Natural killer cell (primary cell): ENCODE data around the gene TCF7L2. TPM values are rescaled to one million over a fixed set of nuclear protein-coding genes. Genes with fewer than 3 reads are reported as not detected.

Source experiments
- ATAC-seq, 3 donors: fragments of 150-1000 bp in 2 of 3; fragments of 200-7000 bp in 1 of 3; cut with Tn5 transposase; 1 replicate in 1 of 3; 2 replicates in 2 of 3; pipeline ENCODE4 v1.10.0; 2021; ENCODE audit warnings: mild to moderate bottlenecking in 2 of 3, moderate library complexity in 2 of 3
- DNase-seq, 2 donors: peaks; one replicate each; pipeline versions ENCODE4 v3.0.0 to v3.0.0-alpha.2; 2013 to 2021; ENCODE audit warnings: mixed read lengths in 1 of 2
- H3K27ac ChIP-seq: one replicate; pipeline ENCODE4 v1.5.1; 2013; ENCODE audit warnings: mild to moderate bottlenecking, low read length
- H3K27me3 ChIP-seq: one replicate; pipeline ENCODE4 v1.6.1; 2013; ENCODE audit warnings: low read length; ENCODE audit not compliant: control insufficient read depth, insufficient read depth
- H3K36me3 ChIP-seq: one replicate; pipeline ENCODE4 v1.6.1; 2013; ENCODE audit warnings: low read length; ENCODE audit not compliant: control insufficient read depth, insufficient read depth
- H3K4me1 ChIP-seq: one replicate; pipeline ENCODE4 v1.6.1; 2013; ENCODE audit warnings: low read length; ENCODE audit not compliant: control insufficient read depth, insufficient read depth
- H3K4me3 ChIP-seq: one replicate; pipeline ENCODE4 v1.5.1; 2013; ENCODE audit warnings: low read length
- H3K9me3 ChIP-seq: one replicate; pipeline ENCODE4 v1.6.1; 2013; ENCODE audit warnings: low read length; ENCODE audit not compliant: control insufficient read depth, insufficient read depth
- H3K27ac Mint-ChIP-seq, 2 donors: one replicate each; pipeline ENCODE4 v1.8.0; 2022; ENCODE audit warnings: mild to moderate bottlenecking in 2 of 2, mixed read lengths in 2 of 2, moderate library complexity in 1 of 2
- H3K27me3 Mint-ChIP-seq, 2 donors: one replicate each; pipeline ENCODE4 v1.8.0; 2022; ENCODE audit warnings: low read depth in 2 of 2, mixed read lengths in 2 of 2
- H3K36me3 Mint-ChIP-seq: one replicate; pipeline ENCODE4 v1.8.0; 2022; ENCODE audit warnings: mixed read lengths
- H3K4me1 Mint-ChIP-seq, 2 donors: one replicate each; pipeline ENCODE4 v1.8.0; 2022; ENCODE audit warnings: mixed read lengths in 2 of 2
- H3K4me3 Mint-ChIP-seq: one replicate; pipeline ENCODE4 v1.8.0; 2022; ENCODE audit warnings: mild to moderate bottlenecking, moderate library complexity, mixed read lengths
- H3K9me3 Mint-ChIP-seq, 2 donors: one replicate each; pipeline ENCODE4 v1.8.0; 2022; ENCODE audit warnings: mixed read lengths in 2 of 2
- CTCF ChIP-seq: fragments of 200-600 bp; IDR thresholded peaks from one replicate; pipeline ENCODE4 v1.8.0; 2022; ENCODE audit warnings: antibody characterized with exemption
- WGBS: methylation state at CpG from one replicate; pipeline ENCODE4 v1.1.7; 2013; ENCODE audit warnings: missing lambda C conversion rate; ENCODE audit not compliant: insufficient coverage; 5-methylcytosine and 5-hydroxymethylcytosine counted together
- intact Hi-C: fragments of 100-400 bp; cut with micrococcal nuclease; formaldehyde crosslinking; loops from one replicate; pipeline ENCODE4 v1.14.2; 2022
- total RNA-seq, 4 donors: library from RNA; stranded (reverse); fragments of 120-200 nt in 1 of 4; gene quantifications; one replicate each; pipeline versions ENCODE4 v1.2.3 to v1.2.4, GENCODE V29; 2013 to 2022

The TCF7L2 gene
- total RNA-seq, 3 donors from 2014 or later (not counting 1 experiment from before 2014, with no cell fraction given): 10.4 to 32.7 (median 15.3) TPM

GRCh38 chr10:113091920-113092319 lies 141.9 kb downstream of the TCF7L2 start:
- Histone ChIP-seq H3K9me3 (no peaks in the 10 kb centered on the region), H3K27ac (no peak overlapping the region), H3K4me3 (no peak overlapping the region), H3K36me3 (no peaks in the 10 kb centered on the region), H3K4me1 (peaks cover 7% of the 10 kb centered on the region), H3K27me3 (no peaks in the 10 kb centered on the region)
- 92% methylated on average over 4 of the region's 4 CpGs for WGBS
- Mint-ChIP-seq H3K4me3 (no peak overlapping the region), H3K36me3 (no peaks in the 10 kb centered on the region), H3K27me3 (no peaks in the 10 kb centered on the region), H3K9me3 (no peaks in the 10 kb centered on the region), H3K27ac (no peak overlapping the region), H3K4me1 (peaks cover 14 to 25% of the 10 kb centered on the region in 2 donors)
- ATAC-seq: no peak
- no peak for DNase-seq
- intact Hi-C loops: no loop called here
- TF ChIP-seq CTCF: no peak

- Mint-ChIP-seq H3K4me1 (peaks cover 14 to 25% of the 10 kb centered on the region in 2 donors), H3K27ac (peak overlapping the region; percentile 43 to 78), H3K4me3 (no peak overlapping the region), H3K27me3 (no peaks in the 10 kb centered on the region), H3K9me3 (no peaks in the 10 kb centered on the region), H3K36me3 (no peaks in the 10 kb centered on the region)
- Histone ChIP-seq H3K4me3 (no peak overlapping the region), H3K27me3 (no peaks in the 10 kb centered on the region), H3K27ac (no peak overlapping the region), H3K9me3 (no peaks in the 10 kb centered on the region), H3K36me3 (no peaks in the 10 kb centered on the region), H3K4me1 (peaks cover 7% of the 10 kb centered on the region)
- DNase-seq: peak in 1 of 2 donors; percentile 28
- no peak for ATAC-seq
- intact Hi-C loops: no loop called here
- no peak for TF ChIP-seq CTCF
- 84% methylated on average over 8 of the region's 10 CpGs for WGBS
Measured at GRCh38 chr10:113093188-113094113, 143.4 kb downstream of the TCF7L2 start.

GRCh38 chr10:113094114-113094486 lies 144.1 kb downstream of the TCF7L2 start:
- Mint-ChIP-seq H3K27me3 (no peaks in the 10 kb centered on the region), H3K4me1 (peaks cover 14 to 25% of the 10 kb centered on the region in 2 donors), H3K36me3 (no peaks in the 10 kb centered on the region), H3K9me3 (no peaks in the 10 kb centered on the region), H3K27ac (peak overlapping the region; percentile 43 to 78), H3K4me3 (peak overlapping the region; percentile 18)
- Histone ChIP-seq H3K9me3 (no peaks in the 10 kb centered on the region), H3K27me3 (no peaks in the 10 kb centered on the region), H3K27ac (no peak overlapping the region), H3K4me3 (no peak overlapping the region), H3K4me1 (peaks cover 7% of the 10 kb centered on the region), H3K36me3 (no peaks in the 10 kb centered on the region)
- WGBS: 0% methylated on average over 2 of the region's 3 CpGs
- intact Hi-C loops: no loop called here
- peak in 1 of 2 donors; percentile 41 for DNase-seq
- ATAC-seq: peak; percentile 31 to 51 (median 50)
- TF ChIP-seq CTCF: no peak
